ENCODE results near the gene MTMR11. TPM values are rescaled to one million over a fixed set of nuclear protein-coding genes. Genes with fewer than 3 reads are reported as not detected.

Gene MTMR11
- total and polyA plus RNA-seq, 2 of the 13 experiments (the other 11 are each of a cell fraction or from before 2014, with no cell fraction given): 0.49 to 2.8 TPM

- TF ChIP-seq IKZF5 (CRISPR knock-in tag; IDR thresholded peaks at IDR 0.05): 0 out of 2 replicates have a peak, but pooled peaks have one; percentile 45
- no peak for TF ChIP-seq ZNF646 (CRISPR knock-in tag; IDR thresholded peaks at IDR 0.05)
- TF ChIP-seq ZNF709 (CRISPR knock-in tag; IDR thresholded peaks at IDR 0.05): no peak
- TF ChIP-seq SRF (IDR thresholded peaks at IDR 0.05; ENCODE audit: low read depth, low read length): no peak
- no peak for TF ChIP-seq MIER3 (CRISPR knock-in tag; IDR thresholded peaks at IDR 0.05; ENCODE audit: borderline replicate concordance)
- TF ChIP-seq HINFP (CRISPR knock-in tag; IDR thresholded peaks at IDR 0.05; ENCODE audit: low read depth): no peak
- TF ChIP-seq SMAD3 (CRISPR knock-in tag; IDR thresholded peaks at IDR 0.05): 0 out of 2 replicates have a peak, but pooled peaks have one; percentile 23
- peak; percentile 68 for TF ChIP-seq PHF5A (CRISPR knock-in tag; IDR thresholded peaks at IDR 0.05; ENCODE audit: low read depth, unreplicated experiment)
- TF ChIP-seq HCFC1 (IDR thresholded peaks at IDR 0.05; ENCODE audit: low read depth, low read length): peak; percentile 97
- TF ChIP-seq ZNF549 (CRISPR knock-in tag; IDR thresholded peaks at IDR 0.05): no peak
- TF ChIP-seq NFYB (CRISPR knock-in tag; IDR thresholded peaks at IDR 0.05): peak; percentile 64
- TF ChIP-seq ZNF792 (CRISPR knock-in tag; IDR thresholded peaks at IDR 0.05): no peak
- no peak; the same call in 1 of the 2 replicates for TF ChIP-seq CSRNP1 (CRISPR knock-in tag; IDR thresholded peaks at IDR 0.05)
- TF ChIP-seq RBFOX2 (IDR thresholded peaks at IDR 0.05; ENCODE audit: low read depth, low read length): peak; percentile 69
- no peak for TF ChIP-seq IKZF4 (CRISPR knock-in tag; IDR thresholded peaks at IDR 0.05; ENCODE audit: borderline replicate concordance, low read depth, not compliant biosample characterization)
- TF ChIP-seq CHD2 (IDR thresholded peaks at IDR 0.05; ENCODE audit: low read depth, low read length): no peak
These were observed 37.0 kb downstream of the MTMR11 start, which contains the start of gene BOLA1 (continued) for GRCh38 chr1:149899460-149900284.
